KMS-11 (cell line): ENCODE measurements around the gene CD8B2.

Experiments
- H2AFZ ChIP-seq: fragments of 200-600 bp; sonication (generic); 2 replicates; pipeline ENCODE4 v1.6.1; 2016; ENCODE audit warnings: antibody characterized with exemption, mixed run types, low read depth
- H3K27ac ChIP-seq: fragments of 200-600 bp; sonication (generic); 2 replicates; pipeline ENCODE4 v1.6.1; 2016; ENCODE audit warnings: mild to moderate bottlenecking, mixed run types
- H3K27me3 ChIP-seq: fragments of 200-600 bp; sonication (generic); 2 replicates; pipeline ENCODE4 v1.6.1; 2017; ENCODE audit warnings: mild to moderate bottlenecking, low read depth, mixed run types, moderate library complexity; ENCODE audit not compliant: insufficient read depth
- H3K36me3 ChIP-seq: fragments of 200-600 bp; sonication (generic); 2 replicates; pipeline ENCODE4 v1.6.1; 2017; ENCODE audit warnings: mild to moderate bottlenecking, mixed run types; ENCODE audit not compliant: insufficient read depth
- H3K4me1 ChIP-seq: fragments of 200-600 bp; sonication (generic); 2 replicates; pipeline ENCODE4 v1.6.1; 2016; ENCODE audit warnings: mild to moderate bottlenecking, low read depth, mixed run types; ENCODE audit not compliant: poor library complexity, severe bottlenecking
- H3K4me2 ChIP-seq: fragments of 200-600 bp; sonication (generic); 2 replicates; pipeline ENCODE4 v1.7.0; 2016; ENCODE audit warnings: mild to moderate bottlenecking, mixed run types
- H3K4me3 ChIP-seq: fragments of 200-600 bp; sonication (generic); IDR thresholded peaks from 2 replicates; pipeline ENCODE4 v1.6.1; 2017; ENCODE audit warnings: low read depth, low read length, mixed read lengths; ENCODE audit not compliant: insufficient read depth
- H3K79me2 ChIP-seq: fragments of 200-600 bp; sonication (generic); 2 replicates; pipeline ENCODE4 v1.6.1; 2016; ENCODE audit warnings: low read depth, mixed run types; ENCODE audit not compliant: insufficient read depth
- H3K9ac ChIP-seq: fragments of 200-600 bp; sonication (generic); 2 replicates; pipeline ENCODE4 v1.6.1; 2016; ENCODE audit warnings: mild to moderate bottlenecking, mixed run types
- H4K20me1 ChIP-seq: fragments of 200-600 bp; sonication (generic); 2 replicates; pipeline ENCODE4 v1.6.1; 2016; ENCODE audit warnings: mild to moderate bottlenecking, mixed run types; ENCODE audit not compliant: insufficient read depth
- CTCF ChIP-seq: fragments of 200-600 bp; sonication (generic); conservative IDR thresholded peaks from 2 replicates; pipeline ENCODE4 v1.6.1; 2017; ENCODE audit warnings: low read depth, mild to moderate bottlenecking, antibody characterized with exemption, low read length, moderate library complexity, mixed read lengths

The CD8B2 gene

GRCh38 chr2:106561803-106562202 is 74.6 kb downstream of the CD8B2 start:
- H3K4me1 ChIP-seq = peaks cover 21% of the 10 kb centered on the region
- no peak overlapping the region for H3K27ac ChIP-seq
- no peak for TF ChIP-seq CTCF
- no peaks in the 10 kb centered on the region for H4K20me1 ChIP-seq
- H3K9ac ChIP-seq = no peak overlapping the region
- no peak overlapping the region for H3K4me2 ChIP-seq
- no peak overlapping the region for H2AFZ ChIP-seq
- H3K79me2 ChIP-seq = no peaks in the 10 kb centered on the region
- no peaks in the 10 kb centered on the region for H3K27me3 ChIP-seq
- H3K4me3 ChIP-seq = no peak overlapping the region
- no peaks in the 10 kb centered on the region for H3K36me3 ChIP-seq

GRCh38 chr2:106562268-106563186 is 75.4 kb downstream of the CD8B2 start:
- Histone ChIP-seq H3K79me2 (no peaks in the 10 kb centered on the region), H3K4me2 (no peak overlapping the region), H4K20me1 (no peaks in the 10 kb centered on the region), H3K27me3 (no peaks in the 10 kb centered on the region), H3K4me1 (peaks cover 21% of the 10 kb centered on the region), H3K9ac (no peak overlapping the region), H3K4me3 (no peak overlapping the region), H3K27ac (no peak overlapping the region), H3K36me3 (no peaks in the 10 kb centered on the region), H2AFZ (no peak overlapping the region)
- TF ChIP-seq CTCF = peak; percentile 13; the same call in 1 of the 2 replicates

GRCh38 chr2:106563195-106563594 is 76.0 kb downstream of the CD8B2 start:
- no peaks in the 10 kb centered on the region for H3K79me2 ChIP-seq
- H4K20me1 ChIP-seq = no peaks in the 10 kb centered on the region
- H3K27ac ChIP-seq = no peak overlapping the region
- no peak overlapping the region for H3K9ac ChIP-seq
- no peaks in the 10 kb centered on the region for H3K36me3 ChIP-seq
- no peak overlapping the region for H2AFZ ChIP-seq
- H3K27me3 ChIP-seq = no peaks in the 10 kb centered on the region
- no peak overlapping the region for H3K4me2 ChIP-seq
- no peak overlapping the region for H3K4me3 ChIP-seq
- H3K4me1 ChIP-seq = peaks cover 21% of the 10 kb centered on the region
- TF ChIP-seq CTCF = peak; percentile 20; the same call in 1 of the 2 replicates

GRCh38 chr2:106565599-106565998 is 78.4 kb downstream of the CD8B2 start:
- Histone ChIP-seq H3K27ac (no peak overlapping the region), H3K27me3 (no peaks in the 10 kb centered on the region), H3K4me3 (no peak overlapping the region), H3K4me1 (peaks cover 21% of the 10 kb centered on the region), H3K9ac (no peak overlapping the region), H3K36me3 (no peaks in the 10 kb centered on the region), H4K20me1 (no peaks in the 10 kb centered on the region), H3K79me2 (no peaks in the 10 kb centered on the region), H2AFZ (no peak overlapping the region), H3K4me2 (no peak overlapping the region; the same call in 1 of the 2 replicates)
- TF ChIP-seq CTCF = no peak
